HG03159 (cell line): ENCODE results near the gene DGCR2.
"Not testable (repeated sequence)": the region's sequence is repeated elsewhere in the genome, so short reads cannot be mapped to it uniquely, and the experiment has no call there.

Experiments used
- ATAC-seq: cut with Tn5 transposase; IDR thresholded peaks from one replicate; pipeline ENCODE4 v1.9.1; 2021; ENCODE audit warnings: mild to moderate bottlenecking, moderate library complexity; ENCODE audit not compliant: unreplicated experiment

DGCR2 gene, protein sequence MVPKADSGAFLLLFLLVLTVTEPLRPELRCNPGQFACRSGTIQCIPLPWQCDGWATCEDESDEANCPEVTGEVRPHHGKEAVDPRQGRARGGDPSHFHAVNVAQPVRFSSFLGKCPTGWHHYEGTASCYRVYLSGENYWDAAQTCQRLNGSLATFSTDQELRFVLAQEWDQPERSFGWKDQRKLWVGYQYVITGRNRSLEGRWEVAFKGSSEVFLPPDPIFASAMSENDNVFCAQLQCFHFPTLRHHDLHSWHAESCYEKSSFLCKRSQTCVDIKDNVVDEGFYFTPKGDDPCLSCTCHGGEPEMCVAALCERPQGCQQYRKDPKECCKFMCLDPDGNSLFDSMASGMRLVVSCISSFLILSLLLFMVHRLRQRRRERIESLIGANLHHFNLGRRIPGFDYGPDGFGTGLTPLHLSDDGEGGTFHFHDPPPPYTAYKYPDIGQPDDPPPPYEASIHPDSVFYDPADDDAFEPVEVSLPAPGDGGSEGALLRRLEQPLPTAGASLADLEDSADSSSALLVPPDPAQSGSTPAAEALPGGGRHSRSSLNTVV

GRCh38 chr22:19122143-19122751, at the start of gene DGCR2:
Gene DGCR2, minus strand, starts transcription at chr22:19122412. Its CDS starts 206 bp downstream, at chr22:19122206.
- ATAC-seq: peak; percentile 73

DNA sequence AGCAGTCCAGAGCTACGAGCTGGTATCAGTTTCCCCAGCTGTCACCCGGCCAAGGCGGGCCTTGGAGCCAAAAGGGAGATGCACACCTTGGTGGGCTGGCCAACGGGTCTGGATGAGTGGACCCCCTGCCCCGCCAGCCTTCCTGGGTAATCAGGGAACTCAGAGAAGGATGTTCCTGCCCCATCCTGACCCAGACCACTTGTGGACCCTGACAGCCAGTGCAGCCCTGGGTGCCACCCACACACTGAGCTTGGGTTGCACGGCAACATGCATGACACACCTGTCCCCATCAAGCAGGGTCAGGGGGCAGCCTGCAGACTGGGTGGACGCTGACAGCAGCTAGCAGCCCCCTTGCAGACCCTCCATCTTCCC, 47.7 kb upstream of the DGCR2 start:
- ATAC-seq: no peak

DNA sequence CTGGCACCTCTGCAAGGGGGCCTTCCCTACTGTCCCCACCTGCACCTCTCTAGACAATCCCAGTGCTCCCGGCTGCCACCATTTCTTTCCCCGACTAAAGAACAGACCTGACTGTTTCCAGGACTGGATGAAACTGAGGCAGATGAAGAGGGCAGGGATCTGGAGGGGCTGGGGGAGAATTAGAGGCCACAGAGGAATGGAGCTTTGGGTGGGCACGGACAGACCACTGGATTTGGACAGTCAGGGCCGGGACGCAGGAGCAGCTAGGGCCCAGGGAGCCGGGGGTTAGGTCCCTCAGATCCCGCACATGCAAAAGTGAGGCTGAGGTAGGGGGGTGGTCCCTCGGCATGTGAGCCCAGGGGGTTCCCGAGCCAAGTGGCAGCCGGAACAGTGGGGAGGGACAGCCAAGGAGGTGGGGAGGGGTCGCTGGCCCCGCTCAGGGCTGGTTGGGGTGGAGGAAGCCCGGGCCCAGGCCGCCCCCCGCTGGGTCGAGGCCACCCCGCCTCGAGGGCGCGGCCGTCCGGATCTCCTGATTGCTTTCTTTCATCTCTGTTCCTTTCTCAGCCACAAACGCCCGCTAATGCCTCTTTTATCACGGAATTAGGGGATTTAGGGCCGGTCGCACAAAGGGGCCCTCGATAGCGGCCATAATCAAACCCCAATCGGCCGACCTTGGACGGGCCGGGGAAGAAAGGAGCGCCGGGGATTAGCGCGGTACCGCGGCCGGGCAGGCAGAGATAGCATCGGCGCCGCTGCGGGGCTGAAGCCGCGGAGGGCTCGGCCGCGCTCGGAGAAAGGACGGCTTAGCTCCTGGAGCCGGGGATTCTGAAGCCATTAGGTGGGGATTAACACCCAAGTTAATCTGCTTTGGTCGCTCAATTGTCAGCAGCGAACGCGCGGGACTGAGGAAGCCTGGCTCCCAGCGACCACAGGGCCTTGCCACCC, 47.1 kb upstream of the DGCR2 start:
- no peak for ATAC-seq

DNA sequence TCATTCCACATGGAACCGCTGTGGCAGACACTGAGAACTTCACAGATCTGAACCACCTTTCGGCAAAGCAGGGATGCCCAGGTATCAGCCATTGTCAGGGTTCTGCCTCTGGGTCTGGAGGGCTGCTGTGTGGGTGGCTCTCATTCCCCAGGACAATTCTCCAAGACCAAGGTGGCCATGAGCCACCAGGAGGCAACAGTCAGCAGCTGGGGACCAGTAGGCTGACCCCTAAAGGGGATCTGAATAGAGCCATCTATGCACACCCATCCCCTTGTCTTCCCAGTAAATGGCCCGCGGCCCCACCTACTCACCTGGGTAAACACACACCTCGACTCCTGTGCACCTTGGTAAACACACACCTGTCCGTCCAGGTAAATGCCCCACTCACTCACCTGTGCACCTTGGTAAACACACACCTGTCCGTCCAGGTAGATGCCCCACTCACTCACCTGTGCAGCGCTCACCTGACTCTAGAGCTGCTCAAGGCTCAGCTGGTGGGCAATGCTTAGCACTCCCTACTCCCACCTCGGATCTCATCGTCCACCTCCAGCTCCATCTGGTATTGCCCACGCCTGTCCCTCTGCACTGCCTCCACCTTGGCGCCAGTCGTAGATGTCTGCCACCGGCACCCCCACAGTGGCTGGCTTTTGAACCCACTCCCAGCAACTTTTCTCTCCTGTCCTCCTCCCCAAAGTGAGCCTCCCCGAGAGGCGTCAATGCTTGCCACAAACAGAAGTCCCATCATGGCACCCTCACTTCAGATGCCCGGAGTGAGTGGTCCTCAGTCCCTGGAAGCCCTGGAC, 46.1 kb upstream of the DGCR2 start:
- no peak for ATAC-seq

- no peak for ATAC-seq
These were observed 45.1 kb upstream of the DGCR2 start for GRCh38 chr22:19167106-19167869.

- no peak for ATAC-seq
These were observed 44.2 kb upstream of the DGCR2 start for GRCh38 chr22:19166421-19166820.

GRCh38 chr22:19164425-19164824, 42.2 kb upstream of the DGCR2 start:
- ATAC-seq: no peak

- ATAC-seq: not testable (repeated sequence)
These were observed 36.4 kb upstream of the DGCR2 start for GRCh38 chr22:19158649-19159048.

DNA sequence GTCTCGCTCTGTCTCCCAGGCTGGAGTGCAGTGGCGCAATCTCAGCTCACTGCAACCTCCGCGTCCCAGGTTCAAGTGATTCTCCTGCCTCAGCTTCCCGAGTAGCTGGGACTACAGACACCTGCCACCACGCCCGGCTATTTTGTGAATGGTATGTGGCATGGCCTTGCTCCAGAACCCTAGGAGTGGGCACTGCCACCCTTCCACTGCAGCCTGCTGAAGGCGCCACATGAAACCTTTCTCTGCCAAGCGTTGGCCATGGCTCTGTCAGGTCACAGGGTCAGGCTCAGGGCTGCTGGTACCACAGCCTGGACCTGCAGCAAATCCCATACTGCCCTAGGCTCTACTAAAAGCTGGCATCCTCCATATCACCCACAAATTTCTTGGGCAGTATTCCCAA, 33.9 kb upstream of the DGCR2 start:
- not testable (repeated sequence) for ATAC-seq

DNA sequence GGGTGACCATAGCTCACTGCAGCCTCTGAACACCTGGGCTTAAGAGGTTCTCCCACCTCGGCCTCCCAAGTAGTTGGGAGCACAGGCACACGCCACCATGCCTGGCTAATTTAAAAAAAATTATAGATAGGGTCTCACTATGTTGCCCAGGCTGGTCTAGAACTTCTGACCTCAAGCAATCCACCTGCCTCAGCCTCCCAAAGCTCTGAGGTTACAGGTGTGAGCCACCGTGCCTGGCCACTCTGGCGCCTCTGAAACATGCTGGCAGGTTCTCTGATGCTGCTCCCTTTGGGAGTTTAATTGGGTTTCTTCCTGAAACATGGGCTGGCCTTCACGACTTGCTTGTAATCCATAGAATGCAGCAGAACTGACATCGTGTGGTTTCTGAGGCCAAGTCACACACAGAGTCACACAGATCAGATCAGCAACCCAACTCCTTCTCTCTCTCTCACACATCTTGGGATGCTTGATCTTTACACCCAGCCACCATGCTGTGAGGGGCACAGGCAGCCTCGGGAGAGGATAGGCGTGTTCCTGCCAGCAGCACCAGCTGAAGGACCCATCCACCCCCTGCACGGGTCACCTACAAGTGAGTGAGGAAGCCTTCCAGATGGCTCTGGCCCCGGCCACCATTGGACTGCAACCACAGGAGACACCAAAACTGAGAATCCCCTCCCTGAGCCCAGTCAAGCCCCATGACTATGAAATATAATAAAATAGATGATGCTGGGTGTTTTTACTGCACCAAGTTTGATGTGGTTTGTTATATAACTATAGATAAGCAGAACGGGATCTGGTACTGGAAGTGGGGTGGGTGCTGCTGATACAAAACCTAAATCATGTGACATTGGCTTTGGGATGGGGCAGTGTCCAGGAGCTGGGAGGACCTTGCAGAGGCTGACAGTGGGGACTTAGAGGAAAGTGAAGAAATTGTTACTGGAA, 31.0 kb upstream of the DGCR2 start:
- no peak for ATAC-seq

GRCh38 chr22:19151329-19152191, 29.3 kb upstream of the DGCR2 start:
- ATAC-seq: no peak

DNA sequence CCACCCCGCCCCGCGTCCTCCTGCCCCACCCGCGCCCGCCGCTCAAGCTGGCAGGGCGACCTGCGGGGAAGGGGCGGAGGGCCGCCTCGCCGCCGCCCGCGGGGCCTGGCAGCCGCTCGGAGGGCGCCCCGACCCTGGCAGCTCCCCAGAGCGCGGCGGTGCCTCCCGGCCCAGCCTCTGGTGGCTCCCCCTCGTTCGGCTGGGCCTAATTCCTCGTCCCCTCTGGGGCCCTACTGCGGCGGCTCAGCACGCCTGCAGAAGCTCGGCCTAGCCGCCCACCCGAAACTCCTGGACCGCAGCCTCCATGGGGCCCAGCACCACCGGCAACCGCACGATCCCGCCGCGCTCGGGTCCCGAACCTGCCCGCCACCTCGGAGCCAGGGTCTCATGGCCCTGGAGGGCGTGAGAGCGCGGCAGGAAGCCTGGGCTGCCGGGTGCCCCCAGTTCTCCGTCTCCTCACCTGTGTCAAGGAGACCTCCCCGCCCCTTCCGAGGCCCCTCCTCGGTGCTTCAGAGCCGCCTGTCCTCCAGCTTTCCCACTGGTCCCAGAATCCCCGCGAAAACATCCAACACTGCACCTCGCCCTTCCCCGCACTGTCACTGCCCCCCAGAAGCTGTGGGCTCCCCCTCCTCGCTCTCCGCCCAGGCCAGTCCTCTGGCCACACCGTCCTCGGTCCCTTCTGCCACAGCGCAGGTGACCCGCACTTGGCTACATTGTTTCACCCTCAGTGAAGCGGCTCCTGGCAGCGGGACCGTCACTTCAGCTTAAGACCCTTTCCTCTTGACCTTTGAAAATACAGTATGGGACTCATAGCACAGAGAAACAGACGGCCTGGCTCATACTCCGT, 28.5 kb upstream of the DGCR2 start:
- ATAC-seq: no peak

DNA sequence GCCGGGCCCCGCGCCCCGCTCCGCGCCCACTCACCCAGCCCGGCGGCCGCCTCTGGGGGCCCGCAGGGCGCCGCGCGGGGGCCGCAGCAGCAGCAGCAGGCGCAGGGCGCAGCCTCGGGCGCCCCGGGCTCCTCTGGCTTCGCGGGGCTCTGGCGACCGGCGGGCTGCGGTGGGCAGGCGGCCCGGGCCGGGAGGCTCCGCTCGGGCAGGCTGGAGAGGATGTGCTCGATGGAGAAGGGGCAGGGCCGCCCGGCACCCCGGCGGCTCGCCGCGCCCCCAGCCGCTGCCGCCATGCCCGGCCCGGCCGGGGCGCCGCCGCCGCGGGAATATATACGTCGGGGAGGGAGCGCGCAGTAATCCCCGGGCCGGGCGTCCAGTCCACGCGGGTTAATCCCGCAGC, 27.8 kb upstream of the DGCR2 start, which contains the start of gene GSC2:
Gene GSC2 (minus strand): TSS at position 302 of the 400 bp plus-strand sequence. CDS start 9 bp downstream, at position 293.
- no peak for ATAC-seq

DNA sequence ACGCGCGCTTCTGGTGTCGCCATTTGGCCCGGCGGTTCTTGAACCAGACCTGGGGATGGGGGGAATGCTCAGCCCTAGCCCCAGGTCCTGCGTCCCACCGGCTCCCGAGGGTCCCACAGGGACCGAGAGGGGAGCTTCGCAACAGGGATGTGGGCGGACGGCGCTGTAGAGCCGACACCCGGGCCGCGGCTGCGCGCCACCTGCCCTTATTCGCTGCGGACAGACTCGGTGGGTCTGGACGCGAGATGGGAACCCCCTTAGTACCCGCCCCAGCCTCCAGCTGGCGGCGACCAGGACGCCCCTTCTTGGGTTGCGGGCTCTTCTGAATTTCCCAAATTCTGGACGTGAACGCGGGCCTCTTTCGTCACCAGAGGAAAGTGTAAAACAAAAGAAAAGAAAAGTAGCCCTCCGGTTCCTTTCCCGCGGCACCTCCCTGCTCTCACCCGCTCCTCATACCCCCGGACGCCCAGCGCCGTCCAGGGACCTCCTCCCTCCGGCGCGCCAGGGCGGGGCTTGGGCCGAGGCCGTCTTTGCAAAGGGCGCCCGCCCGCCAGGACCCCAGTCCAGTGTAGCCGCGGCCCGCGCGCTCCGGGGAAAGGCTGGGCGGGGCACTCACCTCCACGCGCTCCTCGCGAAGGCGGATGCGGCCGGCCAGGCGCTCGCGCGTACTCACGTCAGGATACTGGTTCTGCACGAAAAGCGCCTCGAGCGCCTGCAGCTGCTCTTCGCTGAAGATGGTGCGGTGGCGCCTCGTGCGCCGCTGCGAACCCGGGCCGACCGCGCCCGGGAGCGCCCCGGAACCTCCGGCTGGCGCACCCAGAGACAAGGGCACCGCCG, 27.1 kb upstream of the DGCR2 start:
- ATAC-seq: no peak

DNA sequence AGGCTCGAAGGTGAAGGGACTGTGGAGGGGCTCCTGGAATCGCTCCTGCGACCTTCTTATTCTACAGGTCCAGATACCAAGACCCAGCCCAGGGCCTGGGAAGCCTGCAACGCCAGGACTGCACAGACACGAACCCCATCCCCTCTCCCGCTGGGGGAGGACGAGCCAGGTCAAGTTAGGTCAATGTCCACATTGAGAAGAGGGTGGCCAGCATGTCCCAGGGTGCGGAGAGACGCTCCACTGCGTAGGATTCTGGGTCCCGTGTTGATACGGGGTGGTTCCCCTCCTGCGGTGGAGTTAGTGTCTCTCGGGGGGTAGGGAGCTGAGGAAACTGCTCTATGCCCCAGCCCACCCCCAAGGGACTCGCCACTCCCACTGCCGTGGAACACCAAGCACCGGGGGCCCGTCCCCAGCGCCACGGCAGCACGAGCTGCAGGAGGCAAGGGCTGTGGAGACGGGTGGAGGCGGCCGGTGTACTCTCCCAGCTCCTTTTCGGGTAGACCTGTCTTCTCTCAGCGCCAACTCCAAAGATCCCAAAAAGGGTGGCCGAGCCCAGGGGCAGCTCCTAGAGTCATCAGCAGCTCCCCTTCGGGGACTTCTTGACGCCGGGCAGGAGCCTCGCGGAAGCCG, 26.3 kb upstream of the DGCR2 start:
- ATAC-seq: no peak
